Measurements from ENCODE around the gene KIF22.

Gene KIF22

GRCh38 chr16:29804455-29805231, 14.1 kb downstream of the KIF22 start:
- H3K4me2 ChIP-seq (ENCODE audit: low read depth, low read length) = peak overlapping the region; percentile 84
- peak overlapping the region; percentile 90 for H3K9ac ChIP-seq (ENCODE audit: low read length)
- H3K4me1 ChIP-seq (ENCODE audit: low read length) = peaks cover 27% of the 10 kb centered on the region
- peak overlapping the region; percentile 83 for H3K27ac ChIP-seq (ENCODE audit: low read length)
- H3F3A ChIP-seq (ENCODE audit: insufficient read depth, low read length) = peaks cover 47% of the 10 kb centered on the region
- H3K9me3 ChIP-seq (replicated peaks; ENCODE audit: insufficient read depth, low read length) = no peaks in the 10 kb centered on the region
- H4K20me1 ChIP-seq (ENCODE audit: insufficient read depth, low read length) = no peaks in the 10 kb centered on the region
- peaks cover 25% of the 10 kb centered on the region for H3K79me2 ChIP-seq (ENCODE audit: low read length)
- DNase-seq = peak; percentile 54
- no peaks in the 10 kb centered on the region for H3K27me3 ChIP-seq (replicated peaks; ENCODE audit: insufficient read depth, low read length)
- no peaks in the 10 kb centered on the region for H3K9me2 ChIP-seq (replicated peaks; ENCODE audit: insufficient read depth, low read length)
- H2AFZ ChIP-seq (ENCODE audit: low read length) = peak overlapping the region; percentile 46; the same call in 1 of the 2 replicates
- peaks cover 2% of the 10 kb centered on the region; the same call in 1 of the 2 replicates for H3K36me3 ChIP-seq (replicated peaks; ENCODE audit: insufficient read depth, low read length)
- peak overlapping the region; percentile 86 for H3K4me3 ChIP-seq (ENCODE audit: low read length)
- TF ChIP-seq CTCF (IDR thresholded peaks at IDR 0.05; ENCODE audit: low read length) (no peak), EZH2phosphoT487 (IDR thresholded peaks at IDR 0.05; ENCODE audit: low read length) (no peak), EZH2 (optimal IDR thresholded peaks at IDR 0.05; ENCODE audit: low read depth, low read length) (no peak)

GRCh38 chr16:29805232-29806098, 14.9 kb downstream of the KIF22 start:
- Histone ChIP-seq H3K79me2 (ENCODE audit: low read length) (peaks cover 32% of the 10 kb centered on the region), H3K27me3 (replicated peaks; ENCODE audit: insufficient read depth, low read length) (no peaks in the 10 kb centered on the region), H3F3A (ENCODE audit: insufficient read depth, low read length) (peaks cover 55% of the 10 kb centered on the region), H3K9me3 (replicated peaks; ENCODE audit: insufficient read depth, low read length) (no peaks in the 10 kb centered on the region), H3K4me2 (ENCODE audit: low read depth, low read length) (peak overlapping the region; percentile 84), H3K27ac (ENCODE audit: low read length) (peak overlapping the region; percentile 83), H3K4me3 (ENCODE audit: low read length) (peak overlapping the region; percentile 86), H3K9ac (ENCODE audit: low read length) (peak overlapping the region; percentile 90), H2AFZ (ENCODE audit: low read length) (peak overlapping the region; percentile 56; the same call in 1 of the 2 replicates), H3K4me1 (ENCODE audit: low read length) (peaks cover 35% of the 10 kb centered on the region), H3K9me2 (replicated peaks; ENCODE audit: insufficient read depth, low read length) (no peaks in the 10 kb centered on the region), H3K36me3 (replicated peaks; ENCODE audit: insufficient read depth, low read length) (no peaks in the 10 kb centered on the region; the same call in 1 of the 2 replicates), H4K20me1 (ENCODE audit: insufficient read depth, low read length) (no peaks in the 10 kb centered on the region)
- no peak for TF ChIP-seq EZH2 (optimal IDR thresholded peaks at IDR 0.05; ENCODE audit: low read depth, low read length)
- no peak for TF ChIP-seq CTCF (IDR thresholded peaks at IDR 0.05; ENCODE audit: low read length)
- no peak for TF ChIP-seq EZH2phosphoT487 (IDR thresholded peaks at IDR 0.05; ENCODE audit: low read length)
- DNase-seq = peak; percentile 97

GRCh38 chr16:29806099-29806579, 15.6 kb downstream of the KIF22 start, which contains the start of gene MAZ:
Gene MAZ, plus strand, starts transcription at chr16:29806529. Its CDS starts 173 bp downstream, at chr16:29806702.
- no peaks in the 10 kb centered on the region for H3K9me3 ChIP-seq (replicated peaks; ENCODE audit: insufficient read depth, low read length)

More at GRCh38 chr16:29806099-29806579, 15.6 kb downstream of the KIF22 start, which contains the start of gene MAZ:
- peak within 1 kb of the TSS; percentile 86 for H3K4me3 ChIP-seq (ENCODE audit: low read length)
- H3F3A ChIP-seq (ENCODE audit: insufficient read depth, low read length) = peaks cover 61% of the 10 kb centered on the region
- no peak for TF ChIP-seq CTCF (IDR thresholded peaks at IDR 0.05; ENCODE audit: low read length)
- TF ChIP-seq EZH2phosphoT487 (IDR thresholded peaks at IDR 0.05; ENCODE audit: low read length) = no peak
- no peak for TF ChIP-seq EZH2 (optimal IDR thresholded peaks at IDR 0.05; ENCODE audit: low read depth, low read length)
- no peaks in the 10 kb centered on the region for H4K20me1 ChIP-seq (ENCODE audit: insufficient read depth, low read length)
- no peaks in the 10 kb centered on the region; the same call in 1 of the 2 replicates for H3K36me3 ChIP-seq (replicated peaks; ENCODE audit: insufficient read depth, low read length)
- peak within 1 kb of the TSS; percentile 77 for H3K4me2 ChIP-seq (ENCODE audit: low read depth, low read length)
- H3K27me3 ChIP-seq (replicated peaks; ENCODE audit: insufficient read depth, low read length) = no peaks in the 10 kb centered on the region
- peak; percentile 84 for DNase-seq
- peaks cover 32% of the 10 kb centered on the region for H3K79me2 ChIP-seq (ENCODE audit: low read length)
- H2AFZ ChIP-seq (ENCODE audit: low read length) = 0 out of 2 replicates have a peak within 1 kb of the TSS, but pooled peaks have one; percentile 56
- H3K27ac ChIP-seq (ENCODE audit: low read length) = peak within 1 kb of the TSS; percentile 95
- H3K9me2 ChIP-seq (replicated peaks; ENCODE audit: insufficient read depth, low read length) = no peaks in the 10 kb centered on the region
- peaks cover 41% of the 10 kb centered on the region for H3K4me1 ChIP-seq (ENCODE audit: low read length)
- peak within 1 kb of the TSS; percentile 95 for H3K9ac ChIP-seq (ENCODE audit: low read length)

Data from MM.1S (cell line).